Endothelial cell of umbilical vein (primary cell): Measurements from ENCODE around the gene TSHZ1.

Source experiments
- EZH2 ChIP-seq: IDR thresholded peaks from 2 replicates; pipeline ENCODE4 v1.6.1; 2012; ENCODE audit warnings: borderline replicate concordance, low read depth, mild to moderate bottlenecking, moderate library complexity, low read length, inconsistent platforms; ENCODE audit not compliant: severe bottlenecking
- JUN ChIP-seq: IDR thresholded peaks from 2 replicates; pipeline ENCODE4 v1.6.1; 2011; ENCODE audit warnings: borderline replicate concordance, low read depth; ENCODE audit not compliant: insufficient read length, insufficient read depth
- POLR2A ChIP-seq: IDR thresholded peaks from 2 replicates; pipeline ENCODE4 v1.6.1; 2012; ENCODE audit warnings: low read depth, mild to moderate bottlenecking, control low read depth, low read length
- POLR2AphosphoS5 ChIP-seq: IDR thresholded peaks from 2 replicates; pipeline ENCODE4 v1.6.1; 2012; ENCODE audit warnings: low read depth, mild to moderate bottlenecking, control low read depth, low read length, moderate library complexity; ENCODE audit not compliant: insufficient read depth
- TF ChIP-seq, protein P1 (sequence below), 2 donors: IDR thresholded peaks; 1 replicate in 1 of 2; 2 replicates in 1 of 2; pipeline ENCODE4 v1.5.1; 2011; ENCODE audit warnings: low read length in 2 of 2, mild to moderate bottlenecking in 2 of 2, moderate library complexity in 2 of 2, control low read depth in 1 of 2, inconsistent platforms in 1 of 2, low read depth in 1 of 2; ENCODE audit not compliant: insufficient read depth in 1 of 2; ENCODE audit errors: extremely low read depth in 1 of 2

DNA sequence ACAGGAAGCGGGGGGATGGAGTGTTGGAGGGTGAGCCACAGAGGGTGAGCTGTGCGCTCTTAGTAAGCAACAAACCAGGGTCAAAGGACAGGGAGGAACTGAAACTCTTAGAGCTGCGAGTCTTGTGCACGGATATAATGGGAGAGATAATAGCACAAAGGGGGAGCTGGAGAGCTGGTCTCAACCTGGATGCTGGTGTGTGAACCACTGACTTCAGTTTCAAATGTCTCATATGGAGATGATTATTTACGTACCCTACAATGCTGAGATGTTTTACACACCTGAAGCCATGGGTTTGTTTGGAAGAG is 37.5 kb upstream of the TSHZ1 start:
- TF ChIP-seq POLR2AphosphoS5 (no peak), JUN (no peak), POLR2A (no peak), EZH2 (no peak)
- TF ChIP-seq, protein P1, sequence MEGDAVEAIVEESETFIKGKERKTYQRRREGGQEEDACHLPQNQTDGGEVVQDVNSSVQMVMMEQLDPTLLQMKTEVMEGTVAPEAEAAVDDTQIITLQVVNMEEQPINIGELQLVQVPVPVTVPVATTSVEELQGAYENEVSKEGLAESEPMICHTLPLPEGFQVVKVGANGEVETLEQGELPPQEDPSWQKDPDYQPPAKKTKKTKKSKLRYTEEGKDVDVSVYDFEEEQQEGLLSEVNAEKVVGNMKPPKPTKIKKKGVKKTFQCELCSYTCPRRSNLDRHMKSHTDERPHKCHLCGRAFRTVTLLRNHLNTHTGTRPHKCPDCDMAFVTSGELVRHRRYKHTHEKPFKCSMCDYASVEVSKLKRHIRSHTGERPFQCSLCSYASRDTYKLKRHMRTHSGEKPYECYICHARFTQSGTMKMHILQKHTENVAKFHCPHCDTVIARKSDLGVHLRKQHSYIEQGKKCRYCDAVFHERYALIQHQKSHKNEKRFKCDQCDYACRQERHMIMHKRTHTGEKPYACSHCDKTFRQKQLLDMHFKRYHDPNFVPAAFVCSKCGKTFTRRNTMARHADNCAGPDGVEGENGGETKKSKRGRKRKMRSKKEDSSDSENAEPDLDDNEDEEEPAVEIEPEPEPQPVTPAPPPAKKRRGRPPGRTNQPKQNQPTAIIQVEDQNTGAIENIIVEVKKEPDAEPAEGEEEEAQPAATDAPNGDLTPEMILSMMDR (IDR thresholded peaks at IDR 0.05; ENCODE audit: extremely low read depth in 1 of 2, insufficient read depth in 1 of 2, low read depth in 1 of 2, low read length in 2 of 2) = no peak
